ENCODE measurements around the gene SLC6A19. TPM values are rescaled to one million over a fixed set of nuclear protein-coding genes. Genes with fewer than 3 reads are reported as not detected.

SLC6A19 gene
- total and polyA plus RNA-seq, 2 of the 13 experiments (the other 11 are each of a cell fraction or from before 2014, with no cell fraction given), result 0.02 TPM; not detected in 1

- TF ChIP-seq ZNF280D (CRISPR knock-in tag; IDR thresholded peaks at IDR 0.05) (no peak), SOX5 (CRISPR knock-in tag; IDR thresholded peaks at IDR 0.05; ENCODE audit: borderline replicate concordance) (0 out of 2 replicates have a peak, but pooled peaks have one; percentile 4), HHEX (CRISPR knock-in tag; IDR thresholded peaks at IDR 0.05) (no peak), ZSCAN21 (CRISPR knock-in tag; IDR thresholded peaks at IDR 0.05; ENCODE audit: borderline replicate concordance) (0 out of 2 replicates have a peak, but pooled peaks have one; percentile 48), TFDP2 (CRISPR knock-in tag; IDR thresholded peaks at IDR 0.05) (no peak), ZNF772 (CRISPR knock-in tag; IDR thresholded peaks at IDR 0.05) (0 out of 2 replicates have a peak, but pooled peaks have one; percentile 46), NPAS2 (CRISPR knock-in tag; IDR thresholded peaks at IDR 0.05; ENCODE audit: borderline replicate concordance) (no peak), SOX6 (IDR thresholded peaks at IDR 0.05) (no peak), SOX6 (CRISPR knock-in tag; IDR thresholded peaks at IDR 0.05) (no peak), STAT6 (CRISPR knock-in tag; IDR thresholded peaks at IDR 0.05; ENCODE audit: borderline replicate concordance) (no peak), GATAD2A (CRISPR knock-in tag; IDR thresholded peaks at IDR 0.05) (0 out of 2 replicates have a peak, but pooled peaks have one; percentile 9), ARID4A (CRISPR knock-in tag; IDR thresholded peaks at IDR 0.05; ENCODE audit: borderline replicate concordance) (peak; percentile 20; the same call in 1 of the 2 replicates), ZNF460 (CRISPR knock-in tag; IDR thresholded peaks at IDR 0.05; ENCODE audit: borderline replicate concordance) (no peak), ZEB1 (IDR thresholded peaks at IDR 0.05; ENCODE audit: insufficient replicate concordance, low read depth) (peak; percentile 74)
These were observed 17.8 kb upstream of the SLC6A19 start (continued) for GRCh38 chr5:1183424-1184162.

Measured in HepG2 (cell line).